Measurements from ENCODE around the gene RASAL2. TPM values are rescaled to one million over a fixed set of nuclear protein-coding genes. Genes with fewer than 3 reads are reported as not detected.

The RASAL2 gene
- total and polyA plus RNA-seq, 2 of the 4 experiments (the other 2 are of a cell fraction) = 13.1 to 20.6 TPM

- Histone ChIP-seq H4K91ac (ENCODE audit: insufficient read depth, low read depth, low read length) (no peak overlapping the region), H3K27ac (ENCODE audit: insufficient read depth, low read length) (no peak overlapping the region), H3K4me1 (ENCODE audit: control insufficient read depth, insufficient read depth, low read length) (no peaks in the 10 kb centered on the region), H2AK9ac (replicated peaks; ENCODE audit: low read depth, low read length, poor library complexity) (no peak overlapping the region), H2BK5ac (ENCODE audit: low read depth, low read length, poor library complexity, severe bottlenecking) (no peak overlapping the region), H3K4me3 (ENCODE audit: insufficient read depth, low read depth, low read length) (no peak overlapping the region), H3K4ac (ENCODE audit: low read depth, low read length) (no peak overlapping the region), H3K56ac (ENCODE audit: extremely low read depth, insufficient read depth, low read length) (no peak overlapping the region), H3K9ac (ENCODE audit: low read depth, low read length) (no peak overlapping the region), H3K4me2 (ENCODE audit: low read depth, low read length) (no peak overlapping the region), H3K9me3 (ENCODE audit: control insufficient read depth, insufficient read depth, low read length) (no peaks in the 10 kb centered on the region), H3K36me3 (ENCODE audit: control insufficient read depth, insufficient read depth, low read length) (no peaks in the 10 kb centered on the region), H2BK20ac (ENCODE audit: low read depth, low read length) (no peak overlapping the region), H3K18ac (ENCODE audit: low read depth, low read length) (no peak overlapping the region), H3K27me3 (ENCODE audit: control insufficient read depth, insufficient read depth, low read length) (peaks cover 3% of the 10 kb centered on the region), H3K79me1 (ENCODE audit: low read depth in 1 of 2, low read length in 2 of 2) (no peaks in the 10 kb centered on the region), H4K5ac (ENCODE audit: low read depth, low read length) (no peak overlapping the region), H3K9me1 (ENCODE audit: insufficient read depth, low read length) (no peaks in the 10 kb centered on the region), H4K20me1 (ENCODE audit: insufficient read depth, low read length) (no peaks in the 10 kb centered on the region), H3K23ac (ENCODE audit: low read depth, low read length) (no peak overlapping the region), H4K8ac (ENCODE audit: low read depth in 2 of 2, low read length in 2 of 2) (no peak overlapping the region), H2AFZ (replicated peaks; ENCODE audit: low read length, poor library complexity) (no peak overlapping the region), H2AK5ac (ENCODE audit: low read depth, low read length) (no peak overlapping the region), H2BK120ac (ENCODE audit: low read depth, low read length) (no peak overlapping the region), H3K14ac (replicated peaks; ENCODE audit: low read depth, low read length) (no peak overlapping the region), H2BK15ac (ENCODE audit: low read depth, low read length) (no peak overlapping the region)
- dilution Hi-C loops (cut with HindIII; ENCODE audit: low sequenced_read_pairs, unreplicated experiment) = no loop called here
- DNase-seq (no peak), ATAC-seq (ENCODE audit: low read depth) (no peak)
- in situ Hi-C loops (cut with MboI; ENCODE audit: low sequenced_read_pairs) = no loop called here
- TF ChIP-seq POLR2A (IDR thresholded peaks at IDR 0.05; ENCODE audit: low read depth, low read length) (no peak), SMC3 (IDR thresholded peaks at IDR 0.05; ENCODE audit: low read depth, low read length) (no peak), RFX5 (IDR thresholded peaks at IDR 0.05; ENCODE audit: low read depth, low read length) (no peak), FOS (IDR thresholded peaks at IDR 0.05; ENCODE audit: low read depth, low read length) (no peak), RAD21 (IDR thresholded peaks at IDR 0.05; ENCODE audit: low read length) (no peak), MAFK (IDR thresholded peaks at IDR 0.05; ENCODE audit: low read depth, low read length) (no peak), CHD1 (IDR thresholded peaks at IDR 0.05; ENCODE audit: low read depth, low read length) (no peak), MXI1 (IDR thresholded peaks at IDR 0.05; ENCODE audit: borderline replicate concordance, low read depth, low read length) (no peak), MAZ (IDR thresholded peaks at IDR 0.05; ENCODE audit: borderline replicate concordance, low read depth, low read length) (no peak), NFE2L2 (IDR thresholded peaks at IDR 0.05; ENCODE audit: low read depth, low read length) (no peak), CEBPB (IDR thresholded peaks at IDR 0.05; ENCODE audit: low read depth, low read length) (no peak), CTCF (conservative IDR thresholded peaks at IDR 0.05; ENCODE audit: low read depth, low read length) (no peak), BHLHE40 (IDR thresholded peaks at IDR 0.05; ENCODE audit: low read depth, low read length) (no peak), USF2 (IDR thresholded peaks at IDR 0.05; ENCODE audit: low read depth, low read length) (no peak), ELK1 (IDR thresholded peaks at IDR 0.05; ENCODE audit: borderline replicate concordance, low read depth, low read length) (no peak), RCOR1 (IDR thresholded peaks at IDR 0.05; ENCODE audit: insufficient replicate concordance, low read length) (no peak)
- WGBS, 2 experiments (ENCODE audit: extremely low coverage in 2 of 2, insufficient read length in 1 of 2) = 93% methylated on average over 3 of the region's 4 CpGs; no CpG with 5 or more reads in 1 of the 2 experiments
- intact Hi-C loops (cut with micrococcal nuclease) = no loop called here
- no TSS peak for BruUV-seq (replicated peaks)
- ChIA-PET POLR2A (ENCODE audit: unreplicated experiment) (no interaction called here), CTCF (interaction anchor here (1.0 to 1.4 kb wide), 2 partner anchors 13 to 14 kb away, joined by 4 read pairs; no protein-coding TSS in a partner anchor)
Observed at GRCh38 chr1:178518894-178519293, 425.0 kb downstream of the RASAL2 start.
